GM12864 (cell line): ENCODE results near the gene PPP1R1B.

Experiments used
- DNase-seq: peaks from one replicate; pipeline ENCODE4 v3.0.0-alpha.2; 2011; ENCODE audit warnings: low read depth
- H3K4me3 ChIP-seq: 2 replicates; pipeline ENCODE4 v1.5.1; 2011; ENCODE audit warnings: mild to moderate bottlenecking, low read depth, low read length, control low read depth
- CTCF ChIP-seq: IDR thresholded peaks from 2 replicates; pipeline ENCODE4 v1.5.1; 2011; ENCODE audit warnings: low read depth, mild to moderate bottlenecking, moderate library complexity, low read length, control low read depth, inconsistent platforms; ENCODE audit errors: missing control alignments

The PPP1R1B gene

DNA sequence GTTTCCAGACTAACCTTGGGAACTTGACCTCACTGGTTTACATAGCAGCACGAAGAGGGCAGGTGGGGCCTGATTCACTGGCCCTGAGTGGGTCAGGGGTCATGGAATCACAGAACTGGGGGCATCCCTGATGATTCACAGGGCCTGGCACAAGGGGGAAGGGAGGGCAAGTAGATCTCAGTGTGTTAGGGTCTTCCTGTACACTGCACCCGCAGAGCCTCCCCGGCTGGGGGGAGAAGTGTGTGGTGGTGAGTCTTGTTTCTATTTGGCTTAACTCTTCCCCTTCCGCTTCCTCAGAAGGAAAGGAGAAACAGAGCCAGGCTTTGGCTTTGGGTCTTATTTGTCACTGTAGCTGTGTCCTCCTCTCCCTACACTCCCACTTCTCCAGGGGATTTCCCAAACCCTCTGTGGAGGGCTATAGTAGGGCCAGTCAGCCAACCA lies 13.9 kb downstream of the PPP1R1B start:
- DNase-seq, result no peak
- no peak overlapping the region for H3K4me3 ChIP-seq
- no peak for TF ChIP-seq CTCF

DNA sequence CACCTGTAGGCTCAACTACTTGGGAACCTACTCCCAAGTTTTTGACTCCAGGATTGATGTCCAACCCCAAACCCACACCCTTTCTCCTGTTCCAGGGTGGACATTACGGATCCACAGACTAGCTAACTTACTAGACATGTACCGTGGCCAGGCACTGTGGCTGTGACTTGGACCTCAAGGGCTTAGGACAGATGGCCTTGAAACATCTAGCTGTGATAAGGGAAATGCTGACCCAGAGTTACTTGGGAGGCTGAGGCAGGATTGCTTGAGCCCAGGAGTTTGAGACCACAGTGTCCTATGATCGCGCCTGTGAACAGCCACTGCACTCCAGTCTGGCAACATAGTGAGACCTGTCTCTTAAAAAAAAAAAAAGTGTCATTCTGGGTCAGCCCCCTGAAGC lies 14.3 kb downstream of the PPP1R1B start:
- DNase-seq, result no peak
- H3K4me3 ChIP-seq, result no peak overlapping the region
- no peak for TF ChIP-seq CTCF

GRCh38 chr17:39641883-39642282 lies 15.1 kb downstream of the PPP1R1B start:
- DNase-seq, result no peak
- no peak for TF ChIP-seq CTCF
- no peak overlapping the region for H3K4me3 ChIP-seq

GRCh38 chr17:39642291-39643074 lies 15.7 kb downstream of the PPP1R1B start:
- H3K4me3 ChIP-seq, result no peak overlapping the region
- no peak for DNase-seq
- TF ChIP-seq CTCF, result no peak

DNA sequence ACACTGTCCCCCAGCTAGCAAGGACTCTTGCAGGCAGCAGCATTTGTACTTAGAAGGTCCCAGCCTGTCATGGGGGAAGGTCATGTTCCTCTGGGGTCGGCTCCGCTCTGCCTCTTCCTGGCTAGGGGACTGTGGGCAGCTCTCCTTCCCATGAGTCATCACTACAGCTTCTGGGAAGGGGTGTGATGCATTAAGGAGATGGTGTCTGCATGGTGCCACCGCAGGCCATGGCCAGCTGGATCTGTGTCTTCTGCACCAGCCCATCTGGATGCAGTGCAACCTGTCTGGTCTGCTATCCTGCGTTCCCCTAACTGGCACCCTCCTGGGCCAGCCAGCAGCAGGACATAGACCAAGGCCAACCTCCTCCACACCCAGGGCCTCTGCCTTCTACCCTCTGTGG lies 16.5 kb downstream of the PPP1R1B start:
- DNase-seq, result no peak
- no peak for TF ChIP-seq CTCF
- H3K4me3 ChIP-seq, result no peak overlapping the region

GRCh38 chr17:39647256-39647655 lies 20.5 kb downstream of the PPP1R1B start:
- TF ChIP-seq CTCF, result no peak
- H3K4me3 ChIP-seq, result no peak overlapping the region
- no peak for DNase-seq
